K562 (cell line): ENCODE measurements around the gene ZC3H18. TPM values are rescaled to one million over a fixed set of nuclear protein-coding genes. Genes with fewer than 3 reads are reported as not detected.

Experiments
- HDAC6 ChIP-seq: IDR thresholded peaks from 2 replicates; pipeline ENCODE4 v1.6.1; 2012; ENCODE audit warnings: low read depth, mild to moderate bottlenecking, control low read depth, inconsistent platforms, low read length, moderate library complexity
- HNRNPUL1 ChIP-seq: fragments of 200-400 bp; formaldehyde crosslinking; IDR thresholded peaks from 2 replicates; pipeline ENCODE4 v1.6.1; 2017; ENCODE audit warnings: low read length
- LCOR ChIP-seq: sonication (generic); formaldehyde crosslinking; IDR thresholded peaks from 2 replicates; pipeline ENCODE4 v1.8.0; 2022; ENCODE audit warnings: mild to moderate bottlenecking, missing genetic modification reagents
- MYBL2 ChIP-seq, 2 experiments: fragments of 450-650 bp in 1 of 2; sonication (generic) in 1 of 2; formaldehyde crosslinking in 1 of 2; IDR thresholded peaks; 2 replicates each; pipeline versions ENCODE4 v1.6.1 to v1.8.1; 2017 to 2022; ENCODE audit warnings: borderline replicate concordance in 1 of 2, inconsistent platforms in 1 of 2, low read depth in 1 of 2, mild to moderate bottlenecking in 1 of 2, missing genetic modification reagents in 1 of 2, moderate library complexity in 1 of 2
- NCOA4 ChIP-seq: fragments of 450-650 bp; IDR thresholded peaks from 2 replicates; pipeline ENCODE4 v1.6.1; 2018; ENCODE audit warnings: mild to moderate bottlenecking; ENCODE audit not compliant: partially characterized antibody
- SMAD2 ChIP-seq: fragments of 150-350 bp; IDR thresholded peaks from 2 replicates; pipeline ENCODE4 v1.6.1; 2014; ENCODE audit warnings: low read depth, mild to moderate bottlenecking, low read length
- STAT5A ChIP-seq: IDR thresholded peaks from 2 replicates; pipeline ENCODE4 v1.6.1; 2012; ENCODE audit warnings: low read length, inconsistent platforms, borderline replicate concordance
- ZNF445 ChIP-seq: fragments of 250-450 bp; sonication (Bioruptor Pico); IDR thresholded peaks from 2 replicates; pipeline ENCODE4 v1.4.0; 2020; ENCODE audit warnings: low read depth, mild to moderate bottlenecking, moderate library complexity
- ZNF778 ChIP-seq: fragments of 450-650 bp; formaldehyde crosslinking; IDR thresholded peaks from 2 replicates; pipeline ENCODE4 v1.4.0; 2020; ENCODE audit warnings: mild to moderate bottlenecking, moderate library complexity
- polyA plus RNA-seq, 8 experiments: library from polyadenylated mRNA; depleted of rRNA in 4 of 8; stranded (reverse) in 5 of 8; unstranded in 3 of 8; fragments of >200 nt; fragmentation: Nextera tagmentation in 2 of 8; fragmentation: Illumina TruSeq in 1 of 8; extraction: Ambion mirVana in 2 of 8; extraction: Trizol in 1 of 8; gene quantifications; 2 replicates each; pipeline versions ENCODE4 v1.2.1 to v1.2.3, GENCODE V29; 2011 to 2014; ENCODE audit warnings: inconsistent platforms in 1 of 8, missing spikeins in 1 of 8
- total RNA-seq, 7 experiments: library from RNA; depleted of rRNA in 6 of 7; stranded (reverse); fragments of >200 nt in 6 of 7; fragmentation: Illumina TruSeq in 2 of 7; extraction: Trizol in 2 of 7; gene quantifications; 2 replicates each; pipeline versions ENCODE4 v1.2.1 to v1.2.3, GENCODE V29; 2011 to 2021; ENCODE audit warnings: low replicate concordance in 1 of 7
- TF ChIP-seq, protein P1 (sequence below): sonication (generic); formaldehyde crosslinking; IDR thresholded peaks from 2 replicates; pipeline ENCODE4 v1.8.1; 2023; ENCODE audit warnings: mild to moderate bottlenecking, missing genetic modification reagents
- TF ChIP-seq, protein P2 (sequence below): fragments of 200-400 bp; formaldehyde crosslinking; IDR thresholded peaks from 2 replicates; pipeline ENCODE4 v1.6.1; 2017; ENCODE audit warnings: mild to moderate bottlenecking, low read depth, low read length, moderate library complexity
- TF ChIP-seq, protein P3 (sequence below): sonication (generic); formaldehyde crosslinking; IDR thresholded peaks from 2 replicates; pipeline ENCODE4 v1.8.0; 2022; ENCODE audit warnings: mild to moderate bottlenecking, missing genetic modification reagents
- TF ChIP-seq, protein P4 (sequence below): conservative IDR thresholded peaks from 2 replicates; pipeline ENCODE4 v1.6.1; 2011; ENCODE audit warnings: low read depth, mild to moderate bottlenecking, low read length; ENCODE audit not compliant: control insufficient read depth
- TF ChIP-seq, protein P5 (sequence below): sonication (generic); formaldehyde crosslinking; IDR thresholded peaks from 2 replicates; pipeline ENCODE4 v1.9.0; 2022; ENCODE audit warnings: mild to moderate bottlenecking, missing genetic modification reagents
- TF ChIP-seq, protein P6 (sequence below): fragments of 450-650 bp; formaldehyde crosslinking; IDR thresholded peaks from 2 replicates; pipeline ENCODE4 v1.4.0; 2020; ENCODE audit warnings: mild to moderate bottlenecking, mixed read lengths

The ZC3H18 gene
- total and polyA plus RNA-seq, 9 of the 15 experiments (the other 6 are each of a cell fraction or from before 2014, with no cell fraction given) = 1.7 to 88.7 (median 26.9) TPM

DNA sequence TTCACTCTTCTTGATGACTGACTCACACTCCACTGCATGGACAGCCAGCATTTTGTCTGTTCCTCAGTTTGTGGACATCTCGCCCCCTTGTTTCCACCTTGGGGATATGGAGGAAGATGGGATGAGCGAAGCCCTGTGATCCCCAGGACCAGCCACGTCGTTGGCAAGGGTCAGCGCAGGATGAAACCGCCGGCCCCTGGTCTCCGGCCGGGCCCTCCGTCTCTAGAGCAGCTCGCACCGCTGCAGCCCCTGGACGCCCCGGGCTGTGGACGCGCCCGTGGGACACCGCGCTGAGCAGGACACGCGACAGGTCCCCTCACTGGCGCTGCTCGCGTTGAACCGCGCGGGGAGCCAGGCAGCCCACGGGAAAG lies 604 bp upstream of the ZC3H18 start (continued):
- TF ChIP-seq LCOR (CRISPR knock-in tag) (no peak), ZNF778 (no peak), MYBL2 (IDR thresholded peaks at IDR 0.05; ENCODE audit: low read depth) (no peak), MYBL2 (CRISPR knock-in tag; IDR thresholded peaks at IDR 0.05; ENCODE audit: borderline replicate concordance) (no peak), ZNF445 (CRISPR knock-in tag) (no peak), STAT5A (no peak), SMAD2 (no peak), HNRNPUL1 (no peak), NCOA4 (no peak), HDAC6 (no peak)
- TF ChIP-seq, protein P1, sequence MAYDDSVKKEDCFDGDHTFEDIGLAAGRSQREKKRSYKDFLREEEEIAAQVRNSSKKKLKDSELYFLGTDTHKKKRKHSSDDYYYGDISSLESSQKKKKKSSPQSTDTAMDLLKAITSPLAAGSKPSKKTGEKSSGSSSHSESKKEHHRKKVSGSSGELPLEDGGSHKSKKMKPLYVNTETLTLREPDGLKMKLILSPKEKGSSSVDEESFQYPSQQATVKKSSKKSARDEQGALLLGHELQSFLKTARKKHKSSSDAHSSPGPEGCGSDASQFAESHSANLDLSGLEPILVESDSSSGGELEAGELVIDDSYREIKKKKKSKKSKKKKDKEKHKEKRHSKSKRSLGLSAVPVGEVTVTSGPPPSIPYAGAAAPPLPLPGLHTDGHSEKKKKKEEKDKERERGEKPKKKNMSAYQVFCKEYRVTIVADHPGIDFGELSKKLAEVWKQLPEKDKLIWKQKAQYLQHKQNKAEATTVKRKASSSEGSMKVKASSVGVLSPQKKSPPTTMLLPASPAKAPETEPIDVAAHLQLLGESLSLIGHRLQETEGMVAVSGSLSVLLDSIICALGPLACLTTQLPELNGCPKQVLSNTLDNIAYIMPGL (CRISPR knock-in tag) = no peak
- TF ChIP-seq, protein P2, sequence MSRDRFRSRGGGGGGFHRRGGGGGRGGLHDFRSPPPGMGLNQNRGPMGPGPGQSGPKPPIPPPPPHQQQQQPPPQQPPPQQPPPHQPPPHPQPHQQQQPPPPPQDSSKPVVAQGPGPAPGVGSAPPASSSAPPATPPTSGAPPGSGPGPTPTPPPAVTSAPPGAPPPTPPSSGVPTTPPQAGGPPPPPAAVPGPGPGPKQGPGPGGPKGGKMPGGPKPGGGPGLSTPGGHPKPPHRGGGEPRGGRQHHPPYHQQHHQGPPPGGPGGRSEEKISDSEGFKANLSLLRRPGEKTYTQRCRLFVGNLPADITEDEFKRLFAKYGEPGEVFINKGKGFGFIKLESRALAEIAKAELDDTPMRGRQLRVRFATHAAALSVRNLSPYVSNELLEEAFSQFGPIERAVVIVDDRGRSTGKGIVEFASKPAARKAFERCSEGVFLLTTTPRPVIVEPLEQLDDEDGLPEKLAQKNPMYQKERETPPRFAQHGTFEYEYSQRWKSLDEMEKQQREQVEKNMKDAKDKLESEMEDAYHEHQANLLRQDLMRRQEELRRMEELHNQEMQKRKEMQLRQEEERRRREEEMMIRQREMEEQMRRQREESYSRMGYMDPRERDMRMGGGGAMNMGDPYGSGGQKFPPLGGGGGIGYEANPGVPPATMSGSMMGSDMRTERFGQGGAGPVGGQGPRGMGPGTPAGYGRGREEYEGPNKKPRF = no peak
- TF ChIP-seq, protein P3, sequence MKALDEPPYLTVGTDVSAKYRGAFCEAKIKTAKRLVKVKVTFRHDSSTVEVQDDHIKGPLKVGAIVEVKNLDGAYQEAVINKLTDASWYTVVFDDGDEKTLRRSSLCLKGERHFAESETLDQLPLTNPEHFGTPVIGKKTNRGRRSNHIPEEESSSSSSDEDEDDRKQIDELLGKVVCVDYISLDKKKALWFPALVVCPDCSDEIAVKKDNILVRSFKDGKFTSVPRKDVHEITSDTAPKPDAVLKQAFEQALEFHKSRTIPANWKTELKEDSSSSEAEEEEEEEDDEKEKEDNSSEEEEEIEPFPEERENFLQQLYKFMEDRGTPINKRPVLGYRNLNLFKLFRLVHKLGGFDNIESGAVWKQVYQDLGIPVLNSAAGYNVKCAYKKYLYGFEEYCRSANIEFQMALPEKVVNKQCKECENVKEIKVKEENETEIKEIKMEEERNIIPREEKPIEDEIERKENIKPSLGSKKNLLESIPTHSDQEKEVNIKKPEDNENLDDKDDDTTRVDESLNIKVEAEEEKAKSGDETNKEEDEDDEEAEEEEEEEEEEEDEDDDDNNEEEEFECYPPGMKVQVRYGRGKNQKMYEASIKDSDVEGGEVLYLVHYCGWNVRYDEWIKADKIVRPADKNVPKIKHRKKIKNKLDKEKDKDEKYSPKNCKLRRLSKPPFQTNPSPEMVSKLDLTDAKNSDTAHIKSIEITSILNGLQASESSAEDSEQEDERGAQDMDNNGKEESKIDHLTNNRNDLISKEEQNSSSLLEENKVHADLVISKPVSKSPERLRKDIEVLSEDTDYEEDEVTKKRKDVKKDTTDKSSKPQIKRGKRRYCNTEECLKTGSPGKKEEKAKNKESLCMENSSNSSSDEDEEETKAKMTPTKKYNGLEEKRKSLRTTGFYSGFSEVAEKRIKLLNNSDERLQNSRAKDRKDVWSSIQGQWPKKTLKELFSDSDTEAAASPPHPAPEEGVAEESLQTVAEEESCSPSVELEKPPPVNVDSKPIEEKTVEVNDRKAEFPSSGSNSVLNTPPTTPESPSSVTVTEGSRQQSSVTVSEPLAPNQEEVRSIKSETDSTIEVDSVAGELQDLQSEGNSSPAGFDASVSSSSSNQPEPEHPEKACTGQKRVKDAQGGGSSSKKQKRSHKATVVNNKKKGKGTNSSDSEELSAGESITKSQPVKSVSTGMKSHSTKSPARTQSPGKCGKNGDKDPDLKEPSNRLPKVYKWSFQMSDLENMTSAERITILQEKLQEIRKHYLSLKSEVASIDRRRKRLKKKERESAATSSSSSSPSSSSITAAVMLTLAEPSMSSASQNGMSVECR (CRISPR knock-in tag) = peak; percentile 22; the same call in 1 of the 2 replicates
- TF ChIP-seq, protein P4, sequence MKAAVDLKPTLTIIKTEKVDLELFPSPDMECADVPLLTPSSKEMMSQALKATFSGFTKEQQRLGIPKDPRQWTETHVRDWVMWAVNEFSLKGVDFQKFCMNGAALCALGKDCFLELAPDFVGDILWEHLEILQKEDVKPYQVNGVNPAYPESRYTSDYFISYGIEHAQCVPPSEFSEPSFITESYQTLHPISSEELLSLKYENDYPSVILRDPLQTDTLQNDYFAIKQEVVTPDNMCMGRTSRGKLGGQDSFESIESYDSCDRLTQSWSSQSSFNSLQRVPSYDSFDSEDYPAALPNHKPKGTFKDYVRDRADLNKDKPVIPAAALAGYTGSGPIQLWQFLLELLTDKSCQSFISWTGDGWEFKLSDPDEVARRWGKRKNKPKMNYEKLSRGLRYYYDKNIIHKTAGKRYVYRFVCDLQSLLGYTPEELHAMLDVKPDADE = peak; percentile 69; the same call in 1 of the 2 replicates
- TF ChIP-seq, protein P5, sequence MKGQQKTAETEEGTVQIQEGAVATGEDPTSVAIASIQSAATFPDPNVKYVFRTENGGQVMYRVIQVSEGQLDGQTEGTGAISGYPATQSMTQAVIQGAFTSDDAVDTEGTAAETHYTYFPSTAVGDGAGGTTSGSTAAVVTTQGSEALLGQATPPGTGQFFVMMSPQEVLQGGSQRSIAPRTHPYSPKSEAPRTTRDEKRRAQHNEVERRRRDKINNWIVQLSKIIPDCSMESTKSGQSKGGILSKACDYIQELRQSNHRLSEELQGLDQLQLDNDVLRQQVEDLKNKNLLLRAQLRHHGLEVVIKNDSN = no peak
- TF ChIP-seq, protein P6, sequence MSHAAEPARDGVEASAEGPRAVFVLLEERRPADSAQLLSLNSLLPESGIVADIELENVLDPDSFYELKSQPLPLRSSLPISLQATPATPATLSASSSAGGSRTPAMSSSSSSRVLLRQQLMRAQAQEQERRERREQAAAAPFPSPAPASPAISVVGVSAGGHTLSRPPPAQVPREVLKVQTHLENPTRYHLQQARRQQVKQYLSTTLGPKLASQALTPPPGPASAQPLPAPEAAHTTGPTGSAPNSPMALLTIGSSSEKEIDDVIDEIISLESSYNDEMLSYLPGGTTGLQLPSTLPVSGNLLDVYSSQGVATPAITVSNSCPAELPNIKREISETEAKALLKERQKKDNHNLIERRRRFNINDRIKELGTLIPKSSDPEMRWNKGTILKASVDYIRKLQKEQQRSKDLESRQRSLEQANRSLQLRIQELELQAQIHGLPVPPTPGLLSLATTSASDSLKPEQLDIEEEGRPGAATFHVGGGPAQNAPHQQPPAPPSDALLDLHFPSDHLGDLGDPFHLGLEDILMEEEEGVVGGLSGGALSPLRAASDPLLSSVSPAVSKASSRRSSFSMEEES = no peak
